HEK293T (cell line): ENCODE measurements around the gene HOXC11.

Source experiments
- CTCF ChIA-PET: fragments of 350-600 bp; formaldehyde crosslinking; extraction: SDS; loops from one replicate; lab custom pipeline; 2021; ENCODE audit warnings: antibody characterized with exemption, inconsistent platforms; lab: Yijun Ruan, JAX
- POLR2A ChIA-PET: fragments of 350-600 bp; formaldehyde crosslinking; extraction: SDS; loops from one replicate; lab custom pipeline; 2020; ENCODE audit warnings: antibody characterized with exemption, inconsistent platforms; lab: Yijun Ruan, JAX
- DNase-seq: peaks from one replicate; pipeline ENCODE4 v3.0.0; 2012; ENCODE audit warnings: mixed read lengths; ENCODE audit errors: extremely low spot score
- ARNT ChIP-seq: fragments of 450-650 bp; IDR thresholded peaks from 2 replicates; pipeline ENCODE4 v1.6.1; 2017; ENCODE audit warnings: mild to moderate bottlenecking
- BHLHE40 ChIP-seq: fragments of 450-650 bp; IDR thresholded peaks from 2 replicates; pipeline ENCODE4 v1.6.1; 2016; ENCODE audit warnings: mild to moderate bottlenecking, moderate library complexity, borderline replicate concordance
- CTBP1 ChIP-seq: fragments of 450-650 bp; IDR thresholded peaks from 2 replicates; pipeline ENCODE4 v1.6.1; 2016; ENCODE audit warnings: borderline replicate concordance
- ELF4 ChIP-seq: fragments of 450-650 bp; IDR thresholded peaks from 2 replicates; pipeline ENCODE4 v1.6.1; 2017; ENCODE audit warnings: antibody characterized with exemption
- FOXA1 ChIP-seq: fragments of 450-650 bp; IDR thresholded peaks from 2 replicates; pipeline ENCODE4 v1.6.1; 2016; ENCODE audit warnings: mild to moderate bottlenecking
- FOXK2 ChIP-seq: fragments of 450-650 bp; IDR thresholded peaks from 2 replicates; pipeline ENCODE4 v1.6.1; 2016; ENCODE audit warnings: mild to moderate bottlenecking
- FOXM1 ChIP-seq: fragments of 450-650 bp; IDR thresholded peaks from 2 replicates; pipeline ENCODE4 v1.6.1; 2017; ENCODE audit warnings: mild to moderate bottlenecking, borderline replicate concordance
- HDGF ChIP-seq: fragments of 450-650 bp; IDR thresholded peaks from 2 replicates; pipeline ENCODE4 v1.6.1; 2017; ENCODE audit warnings: antibody characterized with exemption, borderline replicate concordance
- L3MBTL2 ChIP-seq: fragments of 450-650 bp; conservative IDR thresholded peaks from 2 replicates; pipeline ENCODE4 v1.6.1; 2016; ENCODE audit warnings: mild to moderate bottlenecking
- LEF1 ChIP-seq: fragments of 450-650 bp; IDR thresholded peaks from 2 replicates; pipeline ENCODE4 v1.6.1; 2017; ENCODE audit warnings: mild to moderate bottlenecking, borderline replicate concordance
- NFRKB ChIP-seq: fragments of 450-650 bp; IDR thresholded peaks from 2 replicates; pipeline ENCODE4 v1.6.1; 2016; ENCODE audit warnings: mild to moderate bottlenecking, moderate library complexity
- PKNOX1 ChIP-seq: fragments of 450-650 bp; IDR thresholded peaks from 2 replicates; pipeline ENCODE4 v1.6.1; 2016
- SP1 ChIP-seq: fragments of 450-650 bp; IDR thresholded peaks from 2 replicates; pipeline ENCODE4 v1.6.1; 2017
- SUZ12 ChIP-seq: fragments of 450-650 bp; IDR thresholded peaks from 2 replicates; pipeline ENCODE4 v1.6.1; 2016; ENCODE audit warnings: mild to moderate bottlenecking
- TARDBP ChIP-seq: fragments of 450-650 bp; IDR thresholded peaks from 2 replicates; pipeline ENCODE4 v1.6.1; 2016
- ZNF384 ChIP-seq: fragments of 450-650 bp; IDR thresholded peaks from 2 replicates; pipeline ENCODE4 v1.6.1; 2016

Gene HOXC11

GRCh38 chr12:53994009-53994263, 21.0 kb downstream of the HOXC11 start:
- CTCF ChIA-PET: interaction anchor here (1.3 kb wide), 1 partner anchor 9 kb away, joined by 3 read pairs; the partner anchor contains the start of gene HOXC10

GRCh38 chr12:53994264-53995001, 21.5 kb downstream of the HOXC11 start:
- POLR2A ChIA-PET: interaction anchor here (0.8 to 1.4 kb wide), 4 partner anchors 15 to 213 kb away, joined by 3 read pairs; partner anchors contain the start of gene HOXC8
- CTCF ChIA-PET: interaction anchor here (0.6 to 1.4 kb wide), 5 partner anchors 9 to 248 kb away, joined by 3 read pairs; partner anchors contain the start of gene HOXC10
- TF ChIP-seq LEF1 (no peak), L3MBTL2 (peak; percentile 28; the same call in 1 of the 2 replicates)
- no peak for DNase-seq

More at GRCh38 chr12:53994009-53994263, 21.0 kb downstream of the HOXC11 start:
- DNase-seq: no peak
- TF ChIP-seq FOXM1 (no peak), TARDBP (no peak), L3MBTL2 (no peak), FOXA1 (no peak), NFRKB (no peak), SP1 (no peak), ELF4 (no peak)
- POLR2A ChIA-PET: no interaction called here

GRCh38 chr12:53995002-53995377, 22.1 kb downstream of the HOXC11 start:
- CTCF ChIA-PET: interaction anchor here (0.6 to 1.4 kb wide), 6 partner anchors 10 to 251 kb away, joined by 3 to 4 read pairs (median 3); partner anchors contain the start of gene HOXC10
- TF ChIP-seq L3MBTL2 (no peak), NFRKB (no peak), SUZ12 (no peak), FOXM1 (no peak), FOXK2 (no peak), ELF4 (no peak), TARDBP (no peak), ARNT (no peak), SP1 (no peak), ZNF384 (no peak), LEF1 (no peak), FOXA1 (no peak), PKNOX1 (no peak), HDGF (no peak), BHLHE40 (no peak)

GRCh38 chr12:53995378-53996239, 22.7 kb downstream of the HOXC11 start:
- DNase-seq: no peak
- POLR2A ChIA-PET: interaction anchor here (0.6 to 7.6 kb wide), 10 partner anchors 9 to 212 kb away, joined by 3 to 69 read pairs (median 3); partner anchors contain the start of genes HOXC10 and HOXC8
- CTCF ChIA-PET: interaction anchor here (0.8 to 1.4 kb wide), 5 partner anchors 11 to 252 kb away, joined by 3 to 4 read pairs (median 3); partner anchors contain the start of gene HOXC10
- TF ChIP-seq ELF4 (no peak), HDGF (no peak), BHLHE40 (no peak), SUZ12 (no peak), ZNF384 (no peak), L3MBTL2 (no peak), FOXK2 (no peak), NFRKB (no peak), SP1 (no peak), FOXM1 (no peak), LEF1 (no peak), PKNOX1 (no peak), ARNT (no peak), CTBP1 (no peak), TARDBP (no peak), FOXA1 (no peak)

More at GRCh38 chr12:53995002-53995377, 22.1 kb downstream of the HOXC11 start:
- no peak for DNase-seq
- POLR2A ChIA-PET: interaction anchor here (0.6 to 7.6 kb wide), 8 partner anchors 8 to 212 kb away, joined by 3 to 69 read pairs (median 3); partner anchors contain the start of genes HOXC10 and HOXC8

- ChIA-PET POLR2A (interaction anchor here (0.8 to 7.6 kb wide), 6 partner anchors 10 to 209 kb away, joined by 3 to 69 read pairs (median 4); partner anchors contain the start of genes HOXC10 and HOXC8), CTCF (interaction anchor here (1.4 to 4.8 kb wide), 5 partner anchors 8 to 218 kb away, joined by 3 to 27 read pairs (median 7); partner anchors contain the start of gene HOXC10)
- no peak for DNase-seq
- no peak for TF ChIP-seq BHLHE40
- TF ChIP-seq HDGF: 0 out of 2 replicates have a peak, but pooled peaks have one; percentile 14
Observed at GRCh38 chr12:53996240-53997203, 23.6 kb downstream of the HOXC11 start.
